Dedifferentiated amniotic fluid mesenchymal stem cell (primary cell): ENCODE data around the gene USF3.

Experiments used
- DNase-seq: peaks from one replicate; pipeline ENCODE4 v3.0.0-alpha.2; 2016; ENCODE audit errors: extremely low spot score

Gene USF3

GRCh38 chr3:113607219-113607596 lies 89.2 kb downstream of the USF3 start:
- no peak for DNase-seq

GRCh38 chr3:113606539-113607218 lies 89.8 kb downstream of the USF3 start:
- DNase-seq: no peak

- DNase-seq: no peak
Measured at GRCh38 chr3:113602836-113603235, 93.6 kb downstream of the USF3 start.

GRCh38 chr3:113602256-113602655 lies 94.2 kb downstream of the USF3 start:
- DNase-seq: no peak

GRCh38 chr3:113601240-113601639 lies 95.2 kb downstream of the USF3 start:
- DNase-seq: no peak

- no peak for DNase-seq
Measured at GRCh38 chr3:113600418-113601182, 95.8 kb downstream of the USF3 start.
